Upper lobe of left lung (tissue), 4 donors: ENCODE data around the gene NXPE4.

Experiments
- CTCF ChIP-seq, 6 experiments: fragments of 450-650 bp in 4 of 6; fragments of 200-600 bp in 2 of 6; sonication (generic) in 2 of 6; IDR thresholded peaks; one replicate each; pipeline ENCODE4 v1.5.1; 2016 to 2019; ENCODE audit warnings: antibody characterized with exemption in 6 of 6
- EP300 ChIP-seq, 4 donors: sonication (generic); formaldehyde crosslinking; IDR thresholded peaks; one replicate each; pipeline ENCODE4 v1.5.1; 2017; ENCODE audit warnings: antibody characterized with exemption in 4 of 4, control low read depth in 2 of 4
- POLR2A ChIP-seq, 4 donors: fragments of 450-650 bp; IDR thresholded peaks; one replicate each; pipeline ENCODE4 v1.5.1; 2016 to 2017; ENCODE audit warnings: antibody characterized with exemption in 4 of 4, mild to moderate bottlenecking in 2 of 4
- POLR2AphosphoS5 ChIP-seq, 2 donors: sonication (generic); formaldehyde crosslinking; IDR thresholded peaks; one replicate each; pipeline ENCODE4 v1.5.1; 2017; ENCODE audit warnings: antibody characterized with exemption in 2 of 2

- no peak for TF ChIP-seq EP300 (IDR thresholded peaks at IDR 0.05)
- TF ChIP-seq CTCF (IDR thresholded peaks at IDR 0.05), result no peak
- no peak for TF ChIP-seq POLR2AphosphoS5 (IDR thresholded peaks at IDR 0.05)
- no peak for TF ChIP-seq POLR2A (IDR thresholded peaks at IDR 0.05)
Observed at GRCh38 chr11:114571712-114572111, 23.9 kb downstream of the NXPE4 start.
